Body of pancreas (tissue), 4 donors: ENCODE results near the gene NCAPD3.

Experiments used
- CTCF ChIP-seq, 7 experiments: fragments of 450-650 bp in 4 of 7; fragments of 200-600 bp in 3 of 7; sonication (generic) in 3 of 7; IDR thresholded peaks; one replicate each; pipeline ENCODE4 v1.5.1; 2016 to 2019; ENCODE audit warnings: antibody characterized with exemption in 7 of 7
- POLR2A ChIP-seq, 3 donors: fragments of 450-650 bp; IDR thresholded peaks; one replicate each; pipeline ENCODE4 v1.6.1; 2016; ENCODE audit warnings: antibody characterized with exemption in 3 of 3, mild to moderate bottlenecking in 2 of 3

DNA sequence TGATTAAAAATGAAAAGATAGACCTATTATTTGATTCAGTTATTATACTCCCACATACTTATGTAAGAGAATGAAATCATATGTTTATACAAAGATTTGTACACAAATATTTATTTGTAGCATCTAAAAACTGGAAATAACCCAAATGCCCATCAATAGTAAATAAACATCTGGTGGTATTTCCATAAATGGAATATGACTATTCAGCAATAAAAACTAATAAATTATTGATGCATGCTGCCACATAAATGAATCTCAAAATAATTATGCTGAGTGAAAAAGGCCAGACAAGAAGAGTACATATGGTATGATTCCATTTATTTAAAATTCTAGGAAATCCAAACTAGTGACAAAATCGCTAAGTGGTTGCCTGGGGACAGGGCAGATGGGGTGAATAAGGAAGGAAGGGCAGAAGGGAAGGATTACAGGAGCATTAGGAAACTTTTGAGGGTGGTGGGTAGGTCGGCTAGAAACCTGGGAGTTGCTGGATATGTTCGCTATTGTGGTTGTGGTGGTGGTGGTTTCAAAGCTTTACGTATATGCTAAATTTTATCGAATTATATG is 113.4 kb downstream of the NCAPD3 start:
- TF ChIP-seq CTCF (IDR thresholded peaks at IDR 0.05) (no peak), POLR2A (IDR thresholded peaks at IDR 0.05) (no peak)
